Measurements from ENCODE around the gene ATOH8. TPM values are rescaled to one million over a fixed set of nuclear protein-coding genes. Genes with fewer than 3 reads are reported as not detected.

The ATOH8 gene
- total and polyA plus RNA-seq, 2 donors (not counting 1 experiment from before 2014, with no cell fraction given): not detected

- no peak overlapping the region for H3K9ac ChIP-seq (ENCODE audit: low read length)
Observed at GRCh38 chr2:85767803-85768665, 14.2 kb downstream of the ATOH8 start.

More at GRCh38 chr2:85767803-85768665, 14.2 kb downstream of the ATOH8 start:
- peaks cover 0 to 8% of the 10 kb centered on the region in 2 donors for H3K4me1 ChIP-seq (ENCODE audit: control insufficient read depth in 2 of 2, insufficient read depth in 2 of 2, low read length in 2 of 2)
- POLR2A ChIA-PET: no interaction called here
- H3K27ac ChIP-seq (ENCODE audit: low read length in 2 of 2): no peak overlapping the region
- H3K27me3 ChIP-seq (replicated peaks in 1 of 4; ENCODE audit: control extremely low read depth in 1 of 4, control insufficient read depth in 3 of 4, insufficient read depth in 4 of 4, low read length in 3 of 4): peaks cover 0 to 52% (median 10%) of the 10 kb centered on the region in 4 experiments
- no peak overlapping the region for H2AFZ ChIP-seq (ENCODE audit: insufficient read depth, low read depth, low read length, poor library complexity, severe bottlenecking)
- H4K20me1 ChIP-seq (ENCODE audit: control insufficient read depth, insufficient read depth, low read length, poor library complexity, severe bottlenecking): no peaks in the 10 kb centered on the region
- Mint-ChIP-seq H3K4me1 (peaks cover 12% of the 10 kb centered on the region), H3K27me3 (peaks cover 54% of the 10 kb centered on the region), H3K4me3 (no peak overlapping the region), H3K9me3 (ENCODE audit: insufficient read depth) (no peaks in the 10 kb centered on the region), H3K27ac (no peak overlapping the region)
- H3K4me2 ChIP-seq (replicated peaks; ENCODE audit: low read depth, low read length, poor library complexity, severe bottlenecking): no peak overlapping the region
- TF ChIP-seq CTCF (IDR thresholded peaks at IDR 0.05) (no peak), EZH2 (IDR thresholded peaks at IDR 0.05; ENCODE audit: borderline replicate concordance, insufficient read depth, low read depth, low read length, poor library complexity, severe bottlenecking) (no peak)
- no peak overlapping the region for H3K4me3 ChIP-seq (ENCODE audit: control extremely low read depth in 1 of 5, extremely low read depth in 1 of 5, insufficient read depth in 1 of 5, low read depth in 2 of 5, low read length in 4 of 5)
- ATAC-seq (ENCODE audit: low read depth): no peak
- peaks cover 0 to 5% (median 0%) of the 10 kb centered on the region in 3 donors for H3K9me3 ChIP-seq (ENCODE audit: control extremely low read depth in 1 of 3, control insufficient read depth in 2 of 3, insufficient read depth in 1 of 3, low read length in 2 of 3)
- H3K79me2 ChIP-seq (ENCODE audit: control insufficient read depth, insufficient read depth, low read length): no peaks in the 10 kb centered on the region
- intact Hi-C loops (cut with micrococcal nuclease): no loop called here
- H3K36me3 ChIP-seq (replicated peaks in 1 of 2; ENCODE audit: control extremely low read depth in 1 of 2, control insufficient read depth in 1 of 2, extremely low read depth in 1 of 2, insufficient read depth in 2 of 2, low read length in 1 of 2): no peaks in the 10 kb centered on the region
- WGBS (ENCODE audit: insufficient coverage): 92% methylated on average over 10 of the region's 12 CpGs
- CTCF ChIA-PET: interaction anchor here (1.2 kb wide), 1 partner anchor 46 kb away, joined by 3 read pairs; no protein-coding TSS in a partner anchor
- no peak for DNase-seq
